Endothelial cell (in vitro differentiated cells): Measurements from ENCODE around the gene FNDC8. TPM values are rescaled to one million over a fixed set of nuclear protein-coding genes. Genes with fewer than 3 reads are reported as not detected.

Experiments
- DNase-seq: peaks from one replicate; pipeline ENCODE4 v3.0.0; 2021; ENCODE audit warnings: low spot score
- H3K27ac Mint-ChIP-seq: one replicate; pipeline ENCODE4 v1.8.0; 2021; ENCODE audit warnings: mixed read lengths, inconsistent platforms; ENCODE audit not compliant: unreplicated experiment
- H3K27me3 Mint-ChIP-seq: one replicate; pipeline ENCODE4 v1.8.0; 2021; ENCODE audit warnings: mild to moderate bottlenecking, moderate library complexity, mixed read lengths, inconsistent platforms; ENCODE audit not compliant: unreplicated experiment
- H3K36me3 Mint-ChIP-seq: one replicate; pipeline ENCODE4 v1.8.0; 2021; ENCODE audit warnings: mild to moderate bottlenecking, low read depth, mixed read lengths, inconsistent platforms; ENCODE audit not compliant: unreplicated experiment
- H3K4me1 Mint-ChIP-seq: one replicate; pipeline ENCODE4 v1.8.0; 2021; ENCODE audit warnings: mild to moderate bottlenecking, mixed read lengths, inconsistent platforms; ENCODE audit not compliant: unreplicated experiment
- H3K4me3 Mint-ChIP-seq: one replicate; pipeline ENCODE4 v1.8.0; 2021; ENCODE audit warnings: mild to moderate bottlenecking, mixed read lengths, inconsistent platforms; ENCODE audit not compliant: unreplicated experiment
- H3K9me3 Mint-ChIP-seq: one replicate; pipeline ENCODE4 v1.8.0; 2021; ENCODE audit warnings: mixed read lengths, inconsistent platforms; ENCODE audit not compliant: unreplicated experiment
- total RNA-seq: library from RNA; stranded (reverse); fragmentation: NEBNext Ultra II Directional; extraction: Animal tissue kit (Norgen Biotek cat#: 25700); gene quantifications from one replicate; pipeline ENCODE4 v1.2.1, GENCODE V29; 2021; ENCODE audit not compliant: unreplicated experiment
- TF ChIP-seq, protein P1 (sequence below): fragments of 200-600 bp; sonication (generic); IDR thresholded peaks from one replicate; pipeline ENCODE4 v1.5.0; 2021; ENCODE audit warnings: antibody characterized with exemption; ENCODE audit not compliant: unreplicated experiment

The FNDC8 gene
- total RNA-seq, 1 donor from 2014 or later = not detected

DNA sequence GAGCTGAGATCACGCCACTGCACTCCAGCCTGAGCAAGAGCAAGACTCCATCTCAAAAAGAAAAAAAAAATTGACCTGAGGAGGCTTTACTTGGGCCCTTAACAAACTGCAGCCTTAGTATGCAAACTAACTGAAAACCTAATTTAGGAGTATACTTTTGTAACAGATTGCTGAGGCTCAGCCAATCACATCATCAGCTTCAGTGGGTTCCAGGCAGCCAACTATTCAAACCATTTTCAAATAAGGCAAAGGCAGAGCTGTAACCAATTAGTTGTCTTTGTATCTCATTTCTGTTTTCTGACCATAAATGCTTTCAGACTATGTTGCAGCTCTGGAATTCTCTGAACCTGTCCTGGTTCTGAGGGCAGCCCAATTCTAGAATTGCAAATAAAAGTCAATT is 25.7 kb upstream of the FNDC8 start:
- Mint-ChIP-seq H3K4me1 (no peaks in the 10 kb centered on the region), H3K27me3 (no peaks in the 10 kb centered on the region), H3K27ac (no peak overlapping the region), H3K36me3 (peaks cover 4% of the 10 kb centered on the region), H3K9me3 (no peaks in the 10 kb centered on the region), H3K4me3 (no peak overlapping the region)
- TF ChIP-seq, protein P1, sequence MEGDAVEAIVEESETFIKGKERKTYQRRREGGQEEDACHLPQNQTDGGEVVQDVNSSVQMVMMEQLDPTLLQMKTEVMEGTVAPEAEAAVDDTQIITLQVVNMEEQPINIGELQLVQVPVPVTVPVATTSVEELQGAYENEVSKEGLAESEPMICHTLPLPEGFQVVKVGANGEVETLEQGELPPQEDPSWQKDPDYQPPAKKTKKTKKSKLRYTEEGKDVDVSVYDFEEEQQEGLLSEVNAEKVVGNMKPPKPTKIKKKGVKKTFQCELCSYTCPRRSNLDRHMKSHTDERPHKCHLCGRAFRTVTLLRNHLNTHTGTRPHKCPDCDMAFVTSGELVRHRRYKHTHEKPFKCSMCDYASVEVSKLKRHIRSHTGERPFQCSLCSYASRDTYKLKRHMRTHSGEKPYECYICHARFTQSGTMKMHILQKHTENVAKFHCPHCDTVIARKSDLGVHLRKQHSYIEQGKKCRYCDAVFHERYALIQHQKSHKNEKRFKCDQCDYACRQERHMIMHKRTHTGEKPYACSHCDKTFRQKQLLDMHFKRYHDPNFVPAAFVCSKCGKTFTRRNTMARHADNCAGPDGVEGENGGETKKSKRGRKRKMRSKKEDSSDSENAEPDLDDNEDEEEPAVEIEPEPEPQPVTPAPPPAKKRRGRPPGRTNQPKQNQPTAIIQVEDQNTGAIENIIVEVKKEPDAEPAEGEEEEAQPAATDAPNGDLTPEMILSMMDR = no peak
- no peak for DNase-seq

DNA sequence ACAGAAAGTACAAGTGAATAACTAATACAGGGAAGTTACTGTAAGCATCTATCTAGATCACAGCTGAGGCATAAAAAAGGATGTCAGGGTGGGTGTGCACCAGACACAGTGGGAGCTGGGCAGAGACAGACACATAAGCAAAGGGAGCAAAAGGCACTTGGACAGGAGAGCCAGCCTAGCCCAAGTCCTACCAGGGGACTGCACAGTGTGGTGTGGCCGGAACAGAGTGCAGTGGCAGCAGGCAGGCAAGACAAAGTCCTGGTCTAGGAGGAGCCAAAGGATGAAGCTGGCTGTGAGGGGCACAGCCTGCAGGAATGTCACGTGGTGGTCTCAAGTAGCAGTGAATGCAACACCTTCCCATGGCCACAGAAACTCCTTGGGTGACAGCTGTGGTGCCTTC is 23.6 kb upstream of the FNDC8 start:
- Mint-ChIP-seq H3K36me3 (peaks cover 8% of the 10 kb centered on the region), H3K27me3 (no peaks in the 10 kb centered on the region), H3K27ac (no peak overlapping the region), H3K4me1 (no peaks in the 10 kb centered on the region), H3K9me3 (no peaks in the 10 kb centered on the region), H3K4me3 (no peak overlapping the region)
- no peak for DNase-seq
- TF ChIP-seq, protein P1 = no peak

DNA sequence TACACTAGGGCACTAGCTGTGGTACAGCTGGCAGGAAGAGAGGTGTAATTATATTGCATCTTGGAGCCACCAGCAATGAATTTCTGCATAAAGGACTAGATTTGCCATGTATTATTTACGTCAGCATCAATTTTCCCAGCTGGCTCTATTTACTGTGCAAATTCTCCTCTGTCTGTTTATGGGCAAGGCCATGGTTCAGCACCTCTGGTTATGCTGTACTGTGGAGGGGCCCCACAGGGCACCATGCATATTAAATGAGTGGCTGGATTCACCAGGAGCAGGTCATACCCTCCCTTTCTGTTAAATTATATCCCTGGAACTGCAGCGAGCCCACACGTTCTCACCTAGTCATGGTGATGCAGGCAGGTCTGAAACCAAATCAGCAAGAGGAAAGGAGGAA is 21.5 kb upstream of the FNDC8 start:
- H3K36me3 Mint-ChIP-seq = peaks cover 17% of the 10 kb centered on the region
- H3K27me3 Mint-ChIP-seq = no peaks in the 10 kb centered on the region
- no peak for DNase-seq
- H3K27ac Mint-ChIP-seq = no peak overlapping the region
- no peaks in the 10 kb centered on the region for H3K4me1 Mint-ChIP-seq
- H3K9me3 Mint-ChIP-seq = no peaks in the 10 kb centered on the region
- TF ChIP-seq, protein P1 = no peak
- H3K4me3 Mint-ChIP-seq = no peak overlapping the region

DNA sequence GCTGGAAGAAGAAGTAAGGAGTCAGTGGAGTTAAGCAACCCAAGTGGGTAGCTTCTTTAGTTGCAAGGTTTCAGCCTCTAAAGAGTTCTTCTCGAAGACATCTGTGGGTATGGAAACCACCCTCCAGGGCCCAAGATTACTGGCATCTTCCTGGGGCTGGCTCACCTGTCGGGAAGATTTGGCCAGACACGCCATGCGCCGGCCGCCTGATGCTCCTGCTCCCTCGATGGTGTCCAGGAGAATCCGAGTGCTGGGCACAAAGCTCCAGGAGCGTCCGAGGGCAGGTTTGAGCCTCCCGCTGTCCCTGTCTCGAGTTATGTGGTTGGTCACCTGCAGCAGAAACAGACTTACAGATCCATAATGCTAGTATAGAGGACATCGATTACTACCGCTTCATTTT is 20.4 kb upstream of the FNDC8 start:
- H3K27me3 Mint-ChIP-seq = no peaks in the 10 kb centered on the region
- H3K4me3 Mint-ChIP-seq = no peak overlapping the region
- H3K4me1 Mint-ChIP-seq = no peaks in the 10 kb centered on the region
- H3K9me3 Mint-ChIP-seq = no peaks in the 10 kb centered on the region
- DNase-seq = no peak
- H3K36me3 Mint-ChIP-seq = peaks cover 27% of the 10 kb centered on the region
- TF ChIP-seq, protein P1 = no peak
- H3K27ac Mint-ChIP-seq = no peak overlapping the region

DNA sequence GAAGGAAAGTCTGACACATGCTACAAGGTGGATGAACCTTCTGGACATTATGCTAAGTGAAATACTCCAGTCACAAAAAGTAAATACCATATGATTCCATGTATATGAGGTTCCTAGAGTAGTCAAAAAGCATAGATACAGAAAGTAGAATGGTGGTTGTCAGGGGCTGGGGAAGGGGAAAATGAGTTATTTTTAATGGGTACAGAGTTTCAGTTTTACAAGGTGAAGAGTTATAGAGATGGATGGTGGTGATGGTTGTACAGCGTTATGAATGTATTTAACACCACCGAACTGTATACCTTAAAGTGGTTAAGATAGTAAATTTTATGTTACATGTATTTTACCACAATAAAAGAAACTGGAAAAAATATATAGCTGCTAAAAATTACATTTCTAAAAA is 19.7 kb upstream of the FNDC8 start:
- H3K36me3 Mint-ChIP-seq = peaks cover 33% of the 10 kb centered on the region
- DNase-seq = no peak
- H3K27ac Mint-ChIP-seq = no peak overlapping the region
- no peaks in the 10 kb centered on the region for H3K9me3 Mint-ChIP-seq
- no peaks in the 10 kb centered on the region for H3K4me1 Mint-ChIP-seq
- no peaks in the 10 kb centered on the region for H3K27me3 Mint-ChIP-seq
- H3K4me3 Mint-ChIP-seq = no peak overlapping the region
- TF ChIP-seq, protein P1 = no peak
